HG03108 (cell line): ENCODE data around the gene NLN.
"Not testable (repeated sequence)": the region's sequence is repeated elsewhere in the genome, so short reads cannot be mapped to it uniquely, and the experiment has no call there.

Source experiments
- ATAC-seq: cut with Tn5 transposase; IDR thresholded peaks from one replicate; pipeline ENCODE4 v1.9.1; 2021; ENCODE audit warnings: moderate library complexity; ENCODE audit not compliant: unreplicated experiment

The NLN gene

DNA sequence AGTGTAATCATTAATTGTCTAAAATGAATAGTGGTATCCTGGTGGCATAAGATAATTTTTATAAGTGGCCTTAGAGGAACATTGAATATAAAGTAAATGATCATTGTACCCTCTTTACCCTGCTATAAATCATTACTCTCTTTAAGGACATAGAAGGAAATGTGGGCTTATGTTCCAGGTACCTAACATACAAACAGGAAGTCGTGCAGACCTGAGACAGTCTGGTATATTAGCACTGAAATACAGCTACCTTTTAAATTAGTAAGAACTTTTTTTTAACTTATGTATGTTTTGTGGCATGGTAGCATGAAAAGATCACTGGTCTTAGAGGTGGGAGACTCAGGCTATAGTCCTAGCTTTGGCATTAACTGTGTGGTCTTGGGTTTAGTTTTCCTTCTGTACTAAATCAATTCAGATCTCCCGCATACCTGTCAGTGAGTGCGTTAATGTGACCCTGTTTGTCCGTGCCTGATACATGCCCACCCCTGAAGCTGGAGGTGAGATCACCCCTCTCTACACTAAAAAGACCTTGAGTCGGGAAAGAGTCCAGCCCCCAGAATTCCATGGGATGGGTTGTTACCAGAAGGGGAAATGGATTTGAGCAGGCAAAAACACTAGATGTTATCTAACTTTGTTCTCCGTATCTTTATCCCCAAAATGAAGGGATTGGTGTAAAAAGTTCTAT is 145.0 kb downstream of the NLN start:
- no peak for ATAC-seq

DNA sequence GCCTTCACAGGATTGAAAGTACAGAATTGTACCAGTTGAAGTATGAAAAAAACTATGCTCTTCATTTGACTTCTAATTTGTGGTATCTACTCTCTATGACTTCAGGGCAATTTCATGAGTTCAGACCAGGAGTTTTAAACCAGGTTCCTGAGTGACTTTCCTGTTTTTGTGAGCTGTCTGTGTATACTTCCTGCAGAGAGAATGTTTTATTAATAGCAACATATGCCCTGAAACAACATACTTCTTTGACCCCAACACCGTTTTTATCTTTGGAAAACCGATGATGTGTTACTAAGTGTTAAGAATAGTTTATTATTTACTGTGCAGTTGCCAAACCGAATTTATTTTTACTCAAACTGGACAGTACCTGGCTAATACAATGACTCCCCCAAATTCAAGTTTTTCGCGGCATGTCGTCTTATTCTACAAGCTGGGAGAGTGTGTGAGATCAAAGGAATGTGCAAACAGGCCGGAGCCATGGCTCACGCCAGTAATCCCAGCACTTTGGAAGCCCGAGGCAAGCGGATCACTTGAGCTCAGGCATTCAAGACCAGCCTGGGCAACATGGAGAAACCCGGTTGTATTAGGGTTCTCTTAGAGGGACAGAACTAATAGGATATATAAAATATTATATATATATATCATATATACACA is 145.7 kb downstream of the NLN start:
- ATAC-seq: no peak

DNA sequence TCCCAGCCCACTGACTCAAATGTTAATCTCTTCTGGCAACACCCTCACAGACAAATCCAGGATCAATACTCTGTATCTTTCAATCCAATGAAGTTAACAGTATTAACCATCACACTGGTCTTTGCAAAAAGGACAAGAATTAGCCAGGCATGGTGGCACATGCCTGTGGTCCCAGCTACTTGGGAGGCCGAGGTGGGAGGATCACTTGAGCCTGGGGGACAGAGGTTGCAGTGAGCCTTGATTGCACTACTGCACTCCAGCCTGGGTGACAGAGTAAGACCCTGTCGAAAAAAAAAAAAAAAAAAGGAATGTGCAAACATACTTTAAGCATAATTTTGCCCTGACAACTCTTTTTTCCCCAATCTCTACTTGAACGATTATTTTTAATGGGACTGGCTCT is 146.5 kb downstream of the NLN start:
- no peak for ATAC-seq

DNA sequence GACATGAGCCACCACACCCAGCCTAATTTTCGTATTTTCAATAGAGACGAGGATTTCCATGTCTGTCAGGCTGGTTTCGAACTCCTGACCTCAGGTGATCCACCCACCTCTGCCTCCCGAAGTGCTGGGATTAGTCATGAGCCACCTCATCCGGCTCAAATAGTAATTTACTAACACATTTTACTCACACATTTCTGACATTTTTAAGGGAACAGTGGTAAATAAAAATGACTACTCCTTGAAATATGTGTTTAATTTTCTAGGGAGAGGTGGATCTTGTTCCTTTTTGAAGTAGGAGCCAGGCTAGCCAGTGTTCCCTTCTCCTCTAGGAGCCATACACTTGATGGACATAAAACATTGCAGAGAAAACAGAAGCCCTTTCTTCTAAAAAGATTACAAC is 149.2 kb downstream of the NLN start:
- ATAC-seq: no peak

DNA sequence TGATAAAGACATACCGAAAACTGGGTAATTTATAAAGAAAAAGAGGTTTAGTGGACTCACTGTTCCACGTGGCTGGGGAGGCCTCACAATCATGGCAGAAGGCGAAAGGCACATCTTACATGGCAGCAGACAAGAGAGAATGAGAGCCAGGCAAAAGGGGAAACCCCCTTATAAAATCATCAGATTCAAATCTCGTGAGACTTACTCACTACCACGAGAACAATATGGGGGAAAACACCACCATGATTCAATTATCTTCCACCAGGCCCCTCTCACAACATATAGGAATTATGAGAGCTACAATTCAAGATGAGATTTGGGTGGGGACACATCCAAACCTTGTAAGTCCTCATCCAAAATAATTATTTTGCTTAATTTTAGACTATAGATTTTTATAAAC is 149.8 kb downstream of the NLN start:
- not testable (repeated sequence) for ATAC-seq

DNA sequence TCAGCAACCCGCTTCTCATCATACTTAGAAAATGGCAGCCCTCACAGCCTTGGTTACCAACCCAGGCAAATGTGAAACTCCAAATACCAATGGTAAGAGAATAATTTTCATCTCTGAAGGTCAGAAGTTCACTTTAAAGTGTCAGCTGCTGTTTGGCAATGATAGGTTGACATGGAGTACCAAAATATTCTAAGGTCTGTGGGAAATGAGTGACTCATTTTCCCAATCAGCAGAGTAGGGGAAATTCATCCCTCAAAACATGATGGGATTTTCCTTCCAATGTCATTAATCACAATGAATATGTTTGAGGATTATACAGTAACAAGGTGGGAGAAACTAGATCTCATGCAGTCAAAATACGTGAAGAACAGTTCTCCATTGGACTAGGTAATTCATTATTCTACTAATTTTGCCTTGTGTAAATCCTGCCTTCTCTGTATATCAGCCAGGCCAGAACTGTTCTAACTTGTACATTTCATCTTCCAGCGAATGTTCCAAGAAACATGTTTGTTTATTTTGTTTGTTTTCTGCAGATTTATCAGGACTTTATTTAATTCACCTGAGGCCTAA is 151.3 kb downstream of the NLN start:
- ATAC-seq: no peak

DNA sequence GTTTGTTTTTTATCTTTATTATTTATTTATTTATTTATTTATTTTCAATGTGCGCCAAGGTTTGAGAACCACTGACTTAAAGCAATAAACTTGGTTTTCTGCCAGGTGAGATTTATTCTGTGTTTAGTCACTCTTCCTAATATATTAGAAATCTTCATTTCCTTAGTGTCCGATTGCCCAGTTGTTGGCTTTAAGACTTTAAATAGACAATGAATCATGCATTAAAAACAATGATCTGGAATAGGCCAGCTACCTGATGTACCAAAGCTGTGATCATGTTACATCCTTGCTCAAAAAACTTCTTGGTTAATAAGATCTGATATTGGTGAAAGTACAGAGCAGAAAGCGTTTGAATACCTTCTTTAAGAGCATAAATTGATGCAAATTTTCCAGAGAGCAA is 152.2 kb downstream of the NLN start:
- ATAC-seq: no peak

DNA sequence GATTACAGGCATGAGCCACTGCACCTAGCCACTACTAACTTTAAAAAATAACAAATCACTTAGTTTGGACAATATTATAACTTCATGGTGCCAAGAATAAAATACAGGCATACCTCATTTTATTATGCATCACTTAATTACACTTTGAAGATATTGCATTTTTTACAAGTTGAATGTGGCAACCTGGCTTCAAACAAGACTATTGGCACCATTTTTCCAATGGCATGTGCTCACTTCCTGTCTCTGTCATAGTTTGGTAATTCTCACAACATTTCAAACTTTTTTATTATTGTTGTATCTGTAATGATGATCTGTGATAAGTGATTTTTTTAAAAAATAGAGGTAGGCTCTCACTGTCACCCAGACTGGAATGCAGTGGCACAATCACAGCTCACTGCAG is 154.5 kb downstream of the NLN start:
- no peak for ATAC-seq

DNA sequence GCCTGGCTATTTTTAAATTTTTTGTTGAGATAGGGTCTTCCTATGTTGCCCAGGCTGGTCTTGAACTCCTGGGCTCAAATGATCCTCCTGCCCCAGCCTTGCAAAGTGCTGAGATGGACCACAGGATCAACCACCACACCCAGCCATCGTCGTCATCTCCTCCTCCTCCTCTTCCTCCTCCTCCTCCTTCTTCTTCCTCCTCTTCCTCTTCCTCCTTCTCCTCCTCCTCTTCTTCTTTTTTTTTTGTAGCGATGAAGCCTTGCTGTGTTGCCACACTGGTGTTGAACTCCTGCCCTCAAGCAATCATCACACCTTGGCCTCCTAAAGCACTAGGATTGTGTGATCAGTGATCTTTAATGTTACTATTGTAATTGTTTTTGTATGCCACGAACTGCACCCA is 155.0 kb downstream of the NLN start:
- no peak for ATAC-seq
